Esophagus muscularis mucosa (tissue), 4 donors: ENCODE data around the gene LIN28B. TPM values are rescaled to one million over a fixed set of nuclear protein-coding genes. Genes with fewer than 3 reads are reported as not detected.

Experiments
- DNase-seq: peaks from one replicate; pipeline ENCODE4 v3.0.0-alpha.2; 2017; ENCODE audit errors: extremely low spot score
- H3K27ac ChIP-seq, 4 donors: fragments of 200-600 bp; sonication (generic); replicated peaks in 1 of 4; 1 replicate in 3 of 4; 2 replicates in 1 of 4; pipeline ENCODE4 v1.5.1; 2016 to 2019; ENCODE audit warnings: mild to moderate bottlenecking in 1 of 4
- H3K27me3 ChIP-seq, 4 donors: fragments of 200-600 bp; sonication (generic); one replicate each; pipeline versions ENCODE4 v1.5.1 to v1.6.0; 2016 to 2019
- H3K36me3 ChIP-seq, 4 donors: fragments of 200-600 bp; sonication (generic); one replicate each; pipeline ENCODE4 v1.5.1; 2016 to 2019
- H3K4me1 ChIP-seq, 4 donors: fragments of 200-600 bp; sonication (generic); one replicate each; pipeline ENCODE4 v1.5.1; 2016 to 2019
- H3K4me3 ChIP-seq, 4 donors: fragments of 200-600 bp; sonication (generic); 1 replicate in 2 of 4; 2 replicates in 2 of 4; pipeline ENCODE4 v1.5.1; 2016 to 2019; ENCODE audit warnings: mild to moderate bottlenecking in 4 of 4, moderate library complexity in 1 of 4
- H3K9me3 ChIP-seq, 4 donors: fragments of 200-600 bp; sonication (generic); 1 replicate in 3 of 4; 2 replicates in 1 of 4; pipeline ENCODE4 v1.5.1; 2016 to 2019
- EP300 ChIP-seq: sonication (generic); formaldehyde crosslinking; IDR thresholded peaks from one replicate; pipeline ENCODE4 v1.6.1; 2017; ENCODE audit warnings: antibody characterized with exemption
- POLR2A ChIP-seq: fragments of 450-650 bp; IDR thresholded peaks from one replicate; pipeline ENCODE4 v1.6.1; 2017; ENCODE audit warnings: antibody characterized with exemption, moderate library complexity, mild to moderate bottlenecking, low read depth
- POLR2AphosphoS5 ChIP-seq, 2 donors: sonication (generic); formaldehyde crosslinking; IDR thresholded peaks; one replicate each; pipeline ENCODE4 v1.6.1; 2017; ENCODE audit warnings: antibody characterized with exemption in 2 of 2
- WGBS: methylation state at CpG from one replicate; pipeline ENCODE4 v1.1.5; 2018; 5-methylcytosine and 5-hydroxymethylcytosine counted together
- intact Hi-C: fragments of 100-400 bp; cut with DNase I; formaldehyde crosslinking; loops from one replicate; pipeline ENCODE4 v1.15.1; 2023
- total RNA-seq, 4 donors: library from RNA; depleted of rRNA; stranded (reverse); fragments of >200 nt; gene quantifications; one replicate each; pipeline versions ENCODE4 v1.1.0 to v1.2.1, GENCODE V29; 2016
- TF ChIP-seq, protein P1 (sequence below), 3 experiments: fragments of 200-600 bp in 2 of 3; fragments of 450-650 bp in 1 of 3; sonication (generic) in 2 of 3; IDR thresholded peaks; one replicate each; pipeline ENCODE4 v1.5.1; 2017 to 2019; ENCODE audit warnings: antibody characterized with exemption in 3 of 3, mild to moderate bottlenecking in 2 of 3, moderate library complexity in 1 of 3

LIN28B gene
- total RNA-seq, 4 donors from 2014 or later: not detected

DNA sequence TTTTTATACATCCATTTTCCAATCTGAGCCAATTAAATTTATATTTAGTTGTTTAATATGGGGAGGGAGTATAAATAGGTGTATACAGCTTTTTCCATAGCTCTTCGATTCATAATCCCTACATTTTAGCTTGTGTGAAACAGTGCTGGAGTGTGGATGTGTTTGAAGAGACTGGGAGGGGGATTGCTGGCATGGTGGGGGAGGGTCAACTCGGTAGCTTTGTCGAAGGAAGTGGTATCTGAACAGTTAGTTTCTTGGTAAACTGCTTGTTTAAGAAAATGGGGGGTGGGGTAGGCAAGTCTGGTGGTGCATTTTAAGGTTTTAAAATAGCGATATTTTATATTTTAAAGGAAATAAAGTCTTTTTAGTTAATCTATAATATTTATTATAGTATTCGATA is 1.4 kb upstream of the LIN28B start:
- peaks cover 0 to 90% (median 82%) of the 10 kb centered on the region in 4 donors for H3K27me3 ChIP-seq

GRCh38 chr6:104955927-104956730 is 778 bp upstream of the LIN28B start:
- intact Hi-C loops: no loop called here
- no peak overlapping the region for H3K4me3 ChIP-seq
- peaks cover 0 to 10% (median 3%) of the 10 kb centered on the region in 4 donors for H3K4me1 ChIP-seq
- peaks cover 0 to 83% (median 76%) of the 10 kb centered on the region in 4 donors for H3K27me3 ChIP-seq
- no peak overlapping the region for H3K27ac ChIP-seq
- WGBS: 10% methylated on average over 16 of the region's 16 CpGs
- H3K36me3 ChIP-seq: no peaks in the 10 kb centered on the region
- H3K9me3 ChIP-seq: peaks cover 0 to 6% (median 2%) of the 10 kb centered on the region in 4 donors
- DNase-seq: no peak
- TF ChIP-seq, protein P1, sequence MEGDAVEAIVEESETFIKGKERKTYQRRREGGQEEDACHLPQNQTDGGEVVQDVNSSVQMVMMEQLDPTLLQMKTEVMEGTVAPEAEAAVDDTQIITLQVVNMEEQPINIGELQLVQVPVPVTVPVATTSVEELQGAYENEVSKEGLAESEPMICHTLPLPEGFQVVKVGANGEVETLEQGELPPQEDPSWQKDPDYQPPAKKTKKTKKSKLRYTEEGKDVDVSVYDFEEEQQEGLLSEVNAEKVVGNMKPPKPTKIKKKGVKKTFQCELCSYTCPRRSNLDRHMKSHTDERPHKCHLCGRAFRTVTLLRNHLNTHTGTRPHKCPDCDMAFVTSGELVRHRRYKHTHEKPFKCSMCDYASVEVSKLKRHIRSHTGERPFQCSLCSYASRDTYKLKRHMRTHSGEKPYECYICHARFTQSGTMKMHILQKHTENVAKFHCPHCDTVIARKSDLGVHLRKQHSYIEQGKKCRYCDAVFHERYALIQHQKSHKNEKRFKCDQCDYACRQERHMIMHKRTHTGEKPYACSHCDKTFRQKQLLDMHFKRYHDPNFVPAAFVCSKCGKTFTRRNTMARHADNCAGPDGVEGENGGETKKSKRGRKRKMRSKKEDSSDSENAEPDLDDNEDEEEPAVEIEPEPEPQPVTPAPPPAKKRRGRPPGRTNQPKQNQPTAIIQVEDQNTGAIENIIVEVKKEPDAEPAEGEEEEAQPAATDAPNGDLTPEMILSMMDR (IDR thresholded peaks at IDR 0.05): no peak
- no peak for TF ChIP-seq POLR2A
- TF ChIP-seq POLR2AphosphoS5 (IDR thresholded peaks at IDR 0.05): no peak
- no peak for TF ChIP-seq EP300

More for the DNA sequence above, 1.4 kb upstream of the LIN28B start:
- peaks cover 0 to 10% (median 3%) of the 10 kb centered on the region in 4 donors for H3K4me1 ChIP-seq
- DNase-seq: no peak
- no peak overlapping the region for H3K4me3 ChIP-seq
- TF ChIP-seq EP300: no peak
- TF ChIP-seq, protein P1 (IDR thresholded peaks at IDR 0.05): no peak
- TF ChIP-seq POLR2AphosphoS5 (IDR thresholded peaks at IDR 0.05): no peak
- no peak for TF ChIP-seq POLR2A
- WGBS: 19% methylated on average over 5 of the region's 5 CpGs
- H3K9me3 ChIP-seq: peaks cover 0 to 6% (median 2%) of the 10 kb centered on the region in 4 donors
- intact Hi-C loops: no loop called here
- H3K36me3 ChIP-seq: no peaks in the 10 kb centered on the region
- no peak overlapping the region for H3K27ac ChIP-seq

DNA sequence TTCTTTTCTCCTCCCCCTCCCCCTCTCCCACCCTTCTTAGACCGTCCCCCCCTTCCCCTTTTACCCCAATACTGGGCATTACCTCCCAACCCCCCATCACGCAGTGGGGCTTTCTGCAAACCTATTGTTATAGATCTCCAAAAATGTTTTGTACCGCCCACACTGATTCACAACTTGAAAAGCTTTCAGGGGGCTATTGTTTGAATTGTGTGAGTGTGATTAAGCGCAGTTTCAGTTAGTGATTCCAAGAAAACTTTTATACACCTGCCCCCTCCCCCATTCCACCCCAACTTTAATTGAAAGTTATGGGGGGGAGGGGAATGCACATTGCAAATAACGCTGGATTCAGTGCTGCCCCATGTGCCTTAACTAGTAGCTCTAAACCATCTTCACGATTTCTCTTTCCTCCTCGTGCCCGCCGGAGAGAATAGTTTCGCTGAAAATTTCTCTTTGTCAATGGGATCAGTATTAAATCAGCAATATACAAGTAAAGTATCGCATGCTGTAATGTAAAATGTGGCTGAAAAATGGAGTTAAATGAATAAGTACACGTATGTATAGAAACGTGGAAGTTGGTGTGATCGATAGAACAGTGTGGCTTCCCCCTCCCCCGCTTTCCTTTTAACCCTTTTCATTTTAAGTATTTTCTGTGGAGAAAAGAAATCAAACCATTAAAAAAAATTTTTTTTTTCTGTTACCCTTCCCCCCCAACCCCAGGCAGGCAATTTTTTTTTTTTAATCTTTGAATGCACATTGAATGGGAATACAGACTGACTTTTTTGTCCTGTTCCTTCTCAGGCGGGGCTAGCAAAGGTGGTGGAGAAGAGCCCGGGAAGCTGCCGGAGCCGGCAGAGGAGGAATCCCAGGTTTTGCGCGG is 632 bp downstream of the LIN28B start:
- Histone ChIP-seq H3K27ac (no peak overlapping the region), H3K36me3 (no peaks in the 10 kb centered on the region), H3K27me3 (peaks cover 0 to 75% (median 65%) of the 10 kb centered on the region in 4 donors), H3K9me3 (peaks cover 0 to 6% (median 2%) of the 10 kb centered on the region in 4 donors), H3K4me3 (no peak overlapping the region), H3K4me1 (peaks cover 0 to 10% (median 3%) of the 10 kb centered on the region in 4 donors)
- no peak for DNase-seq
- intact Hi-C loops: no loop called here
- 7% methylated on average over 21 of the region's 21 CpGs for WGBS
- TF ChIP-seq EP300 (no peak), POLR2AphosphoS5 (IDR thresholded peaks at IDR 0.05) (no peak), POLR2A (no peak)
- TF ChIP-seq, protein P1 (IDR thresholded peaks at IDR 0.05): no peak

- H3K4me1 ChIP-seq: peaks cover 0 to 10% (median 3%) of the 10 kb centered on the region in 4 donors
- no peak for DNase-seq
- H3K9me3 ChIP-seq: no peaks in the 10 kb centered on the region
- peaks cover 0 to 66% (median 56%) of the 10 kb centered on the region in 4 donors for H3K27me3 ChIP-seq
- H3K4me3 ChIP-seq: no peak overlapping the region
- 11% methylated on average over 19 of the region's 19 CpGs for WGBS
- intact Hi-C loops: no loop called here
- TF ChIP-seq POLR2AphosphoS5 (IDR thresholded peaks at IDR 0.05) (no peak), EP300 (no peak), POLR2A (no peak)
- TF ChIP-seq, protein P1 (IDR thresholded peaks at IDR 0.05): no peak
- no peaks in the 10 kb centered on the region for H3K36me3 ChIP-seq
- no peak overlapping the region for H3K27ac ChIP-seq
Observed at GRCh38 chr6:104958178-104959025, 1.5 kb downstream of the LIN28B start.
